ENCODE data around the gene ATP9B.

The ATP9B gene

DNA sequence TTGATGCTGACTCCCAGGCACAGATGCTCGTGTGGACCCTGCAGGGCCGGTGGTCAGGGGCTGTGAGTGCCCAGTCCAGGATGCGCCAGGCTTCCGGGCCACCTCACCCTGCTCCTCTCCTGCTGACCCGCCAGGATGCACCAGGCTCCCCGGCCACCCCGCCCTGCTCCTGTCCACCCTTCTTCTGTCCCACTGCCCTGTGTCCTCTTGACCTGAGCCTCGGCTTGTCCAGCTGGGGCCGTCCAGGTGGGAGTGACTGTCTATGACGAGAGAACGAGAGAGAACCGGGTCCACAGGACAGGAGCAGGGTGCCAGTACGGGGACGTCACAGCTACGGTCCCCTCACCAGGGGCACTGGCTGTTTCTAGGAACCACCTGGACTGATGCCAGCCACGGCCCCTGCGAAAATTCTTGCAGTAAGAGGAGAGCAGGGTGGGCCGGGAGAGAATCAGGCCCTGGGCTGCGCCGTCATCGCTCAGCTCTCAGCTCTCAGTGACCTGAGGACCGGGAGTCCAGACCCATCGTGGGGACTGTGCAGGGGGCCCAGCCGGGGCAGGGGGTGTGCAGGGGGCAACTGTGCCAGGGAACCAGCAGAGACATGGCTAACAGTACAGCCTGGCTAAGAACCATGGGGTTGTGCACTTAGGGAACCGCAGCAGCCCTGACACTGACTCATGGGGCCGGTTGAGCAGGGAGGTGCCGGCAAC lies 313.6 kb downstream of the ATP9B start:
- TF ChIP-seq POLR2AphosphoS5 (IDR thresholded peaks at IDR 0.05; ENCODE audit: low read depth, low read length), result no peak
- TF ChIP-seq FOXP2 (optimal IDR thresholded peaks at IDR 0.05; ENCODE audit: borderline replicate concordance, extremely low read depth, extremely low read length, insufficient read depth), result no peak
- no peak for TF ChIP-seq SIN3A (IDR thresholded peaks at IDR 0.05; ENCODE audit: borderline replicate concordance, insufficient read depth, low read length)
- TF ChIP-seq, protein P1, sequence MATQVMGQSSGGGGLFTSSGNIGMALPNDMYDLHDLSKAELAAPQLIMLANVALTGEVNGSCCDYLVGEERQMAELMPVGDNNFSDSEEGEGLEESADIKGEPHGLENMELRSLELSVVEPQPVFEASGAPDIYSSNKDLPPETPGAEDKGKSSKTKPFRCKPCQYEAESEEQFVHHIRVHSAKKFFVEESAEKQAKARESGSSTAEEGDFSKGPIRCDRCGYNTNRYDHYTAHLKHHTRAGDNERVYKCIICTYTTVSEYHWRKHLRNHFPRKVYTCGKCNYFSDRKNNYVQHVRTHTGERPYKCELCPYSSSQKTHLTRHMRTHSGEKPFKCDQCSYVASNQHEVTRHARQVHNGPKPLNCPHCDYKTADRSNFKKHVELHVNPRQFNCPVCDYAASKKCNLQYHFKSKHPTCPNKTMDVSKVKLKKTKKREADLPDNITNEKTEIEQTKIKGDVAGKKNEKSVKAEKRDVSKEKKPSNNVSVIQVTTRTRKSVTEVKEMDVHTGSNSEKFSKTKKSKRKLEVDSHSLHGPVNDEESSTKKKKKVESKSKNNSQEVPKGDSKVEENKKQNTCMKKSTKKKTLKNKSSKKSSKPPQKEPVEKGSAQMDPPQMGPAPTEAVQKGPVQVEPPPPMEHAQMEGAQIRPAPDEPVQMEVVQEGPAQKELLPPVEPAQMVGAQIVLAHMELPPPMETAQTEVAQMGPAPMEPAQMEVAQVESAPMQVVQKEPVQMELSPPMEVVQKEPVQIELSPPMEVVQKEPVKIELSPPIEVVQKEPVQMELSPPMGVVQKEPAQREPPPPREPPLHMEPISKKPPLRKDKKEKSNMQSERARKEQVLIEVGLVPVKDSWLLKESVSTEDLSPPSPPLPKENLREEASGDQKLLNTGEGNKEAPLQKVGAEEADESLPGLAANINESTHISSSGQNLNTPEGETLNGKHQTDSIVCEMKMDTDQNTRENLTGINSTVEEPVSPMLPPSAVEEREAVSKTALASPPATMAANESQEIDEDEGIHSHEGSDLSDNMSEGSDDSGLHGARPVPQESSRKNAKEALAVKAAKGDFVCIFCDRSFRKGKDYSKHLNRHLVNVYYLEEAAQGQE (IDR thresholded peaks at IDR 0.05; ENCODE audit: insufficient read depth in 1 of 2, low read depth in 2 of 2, low read length in 2 of 2), result no peak
- no peak for TF ChIP-seq TAF1 (IDR thresholded peaks at IDR 0.05; ENCODE audit: borderline replicate concordance, insufficient read depth, low read length)

DNA sequence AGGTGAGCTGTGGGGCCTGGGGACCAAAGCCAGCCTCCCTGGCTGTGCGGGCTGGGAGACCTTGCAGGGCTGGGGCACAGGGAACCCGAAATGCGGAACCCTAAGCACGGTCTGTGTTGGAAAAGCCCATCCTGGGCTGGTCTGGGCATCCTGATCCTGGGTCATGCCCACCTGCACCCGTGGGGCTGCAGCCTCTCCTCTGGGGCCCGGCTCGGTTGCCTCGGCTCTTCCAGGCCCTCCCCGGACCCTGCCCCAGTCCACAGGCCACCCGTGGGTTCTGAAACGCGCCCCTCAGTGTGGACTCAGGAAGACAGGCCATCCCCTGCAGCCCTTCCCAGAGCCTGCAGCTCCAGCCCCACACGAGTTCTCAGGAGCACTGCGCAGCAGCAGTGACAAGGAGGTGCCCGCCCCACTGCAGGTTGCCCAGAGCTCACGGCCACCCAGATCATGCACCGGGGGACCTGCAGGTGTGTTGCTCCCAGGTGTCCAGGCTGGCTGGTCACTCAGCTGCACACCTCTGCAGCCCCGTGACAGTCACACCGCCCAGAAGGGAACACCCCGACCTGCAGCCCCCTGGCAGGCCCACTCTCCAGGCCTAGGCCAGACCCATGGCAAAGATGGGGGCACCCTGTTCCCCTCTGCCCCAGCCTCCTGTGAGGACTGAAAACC lies 314.3 kb downstream of the ATP9B start:
- TF ChIP-seq, protein P1 (IDR thresholded peaks at IDR 0.05; ENCODE audit: insufficient read depth in 1 of 2, low read depth in 2 of 2, low read length in 2 of 2), result no peak
- TF ChIP-seq FOXP2 (optimal IDR thresholded peaks at IDR 0.05; ENCODE audit: borderline replicate concordance, extremely low read depth, extremely low read length, insufficient read depth) (no peak), TAF1 (IDR thresholded peaks at IDR 0.05; ENCODE audit: borderline replicate concordance, insufficient read depth, low read length) (no peak), POLR2AphosphoS5 (IDR thresholded peaks at IDR 0.05; ENCODE audit: low read depth, low read length) (no peak), SIN3A (IDR thresholded peaks at IDR 0.05; ENCODE audit: borderline replicate concordance, insufficient read depth, low read length) (no peak)

GRCh38 chr18:79384151-79384807 lies 315.1 kb downstream of the ATP9B start:
- TF ChIP-seq, protein P1 (IDR thresholded peaks at IDR 0.05; ENCODE audit: insufficient read depth in 1 of 2, low read depth in 2 of 2, low read length in 2 of 2), result no peak
- TF ChIP-seq FOXP2 (optimal IDR thresholded peaks at IDR 0.05; ENCODE audit: borderline replicate concordance, extremely low read depth, extremely low read length, insufficient read depth) (no peak), TAF1 (IDR thresholded peaks at IDR 0.05; ENCODE audit: borderline replicate concordance, insufficient read depth, low read length) (no peak), POLR2AphosphoS5 (IDR thresholded peaks at IDR 0.05; ENCODE audit: low read depth, low read length) (no peak), SIN3A (IDR thresholded peaks at IDR 0.05; ENCODE audit: borderline replicate concordance, insufficient read depth, low read length) (no peak)

- no peak for TF ChIP-seq FOXP2 (optimal IDR thresholded peaks at IDR 0.05; ENCODE audit: borderline replicate concordance, extremely low read depth, extremely low read length, insufficient read depth)
- no peak for TF ChIP-seq POLR2AphosphoS5 (IDR thresholded peaks at IDR 0.05; ENCODE audit: low read depth, low read length)
- TF ChIP-seq, protein P1 (IDR thresholded peaks at IDR 0.05; ENCODE audit: insufficient read depth in 1 of 2, low read depth in 2 of 2, low read length in 2 of 2), result no peak
- TF ChIP-seq TAF1 (IDR thresholded peaks at IDR 0.05; ENCODE audit: borderline replicate concordance, insufficient read depth, low read length), result no peak
Observed at GRCh38 chr18:79384834-79385233, 315.6 kb downstream of the ATP9B start.
